CD4-positive, alpha-beta T cell (primary cell): Measurements from ENCODE around the gene ADAMTS12. TPM values are rescaled to one million over a fixed set of nuclear protein-coding genes. Genes with fewer than 3 reads are reported as not detected.

Source experiments
- ATAC-seq: fragments of 200-7000 bp; cut with Tn5 transposase; one replicate; pipeline ENCODE4 v1.10.0; 2022; ENCODE audit warnings: mild to moderate bottlenecking; ENCODE audit not compliant: poor library complexity
- CTCF ChIA-PET: fragments of 350-600 bp; sonication (Branson Sonifier 250); formaldehyde crosslinking; loops from one replicate; lab custom pipeline; 2021; ENCODE audit warnings: antibody characterized with exemption, inconsistent platforms; lab: Charles Lee
- POLR2A ChIA-PET: fragments of 350-600 bp; sonication (Branson Sonifier 250); formaldehyde crosslinking; loops from one replicate; lab custom pipeline; 2021; ENCODE audit warnings: antibody characterized with exemption, inconsistent platforms; lab: Charles Lee
- DNase-seq, 14 experiments: peaks; one replicate each; pipeline ENCODE4 v3.0.0-alpha.2; 2013 to 2020; ENCODE audit warnings: mixed read lengths in 2 of 14
- H3K27ac ChIP-seq, 2 donors: one replicate each; pipeline versions ENCODE4 v1.5.1 to v1.7.0; 2013; ENCODE audit warnings: low read length in 2 of 2, low read depth in 1 of 2, mild to moderate bottlenecking in 1 of 2
- H3K27me3 ChIP-seq, 2 experiments: 1 replicate in 1 of 2; 2 replicates in 1 of 2; pipeline versions ENCODE4 v1.6.1 to v1.7.0; 2013; ENCODE audit warnings: low read length in 2 of 2, control low read depth in 1 of 2, mild to moderate bottlenecking in 1 of 2, moderate library complexity in 1 of 2; ENCODE audit not compliant: insufficient read depth in 2 of 2, control insufficient read depth in 1 of 2
- H3K36me3 ChIP-seq: one replicate; pipeline ENCODE4 v1.6.1; 2013; ENCODE audit warnings: low read length, control low read depth; ENCODE audit not compliant: insufficient read depth
- H3K4me1 ChIP-seq: one replicate; pipeline ENCODE4 v1.6.1; 2013; ENCODE audit warnings: low read length, control low read depth; ENCODE audit not compliant: insufficient read depth
- H3K4me3 ChIP-seq: one replicate; pipeline ENCODE4 v1.5.1; 2013; ENCODE audit warnings: mild to moderate bottlenecking, low read length, moderate library complexity
- H3K9me3 ChIP-seq, 2 experiments: 1 replicate in 1 of 2; 2 replicates in 1 of 2; pipeline versions ENCODE4 v1.6.1 to v1.7.0; 2013; ENCODE audit warnings: low read length in 2 of 2, mild to moderate bottlenecking in 2 of 2, control low read depth in 1 of 2, moderate library complexity in 1 of 2; ENCODE audit not compliant: control insufficient read depth in 1 of 2, insufficient read depth in 1 of 2
- H3K27ac Mint-ChIP-seq: one replicate; pipeline ENCODE4 v1.8.0; 2020; ENCODE audit warnings: mixed read lengths
- H3K27me3 Mint-ChIP-seq: one replicate; pipeline ENCODE4 v1.8.0; 2021; ENCODE audit warnings: mixed read lengths
- H3K36me3 Mint-ChIP-seq: one replicate; pipeline ENCODE4 v1.8.0; 2021; ENCODE audit warnings: low read depth, mixed read lengths
- H3K4me1 Mint-ChIP-seq: one replicate; pipeline ENCODE4 v1.8.0; 2021; ENCODE audit warnings: low read depth, mixed read lengths
- H3K4me3 Mint-ChIP-seq: one replicate; pipeline ENCODE4 v1.8.0; 2020; ENCODE audit warnings: mild to moderate bottlenecking, mixed read lengths
- H3K9me3 Mint-ChIP-seq: one replicate; pipeline ENCODE4 v1.8.0; 2020; ENCODE audit warnings: mixed read lengths
- intact Hi-C, 2 experiments: fragments of 100-400 bp; cut with DNase I in 1 of 2; cut with micrococcal nuclease in 1 of 2; formaldehyde crosslinking; loops; one replicate each; pipeline versions ENCODE4 v1.15.1 to v1.9.0; 2023 to 2025; cut with DNase I, micrococcal nuclease
- total RNA-seq, 174 experiments: library from RNA in 2 of 174; stranded (reverse) in 2 of 174; gene quantifications; one replicate each; pipeline ENCODE4 v1.2.3 and lab custom pipeline; 2021 to 2026
- TF ChIP-seq, protein P1 (sequence below): fragments of 200-600 bp; IDR thresholded peaks from one replicate; pipeline ENCODE4 v1.8.0; 2022; ENCODE audit warnings: antibody characterized with exemption, mild to moderate bottlenecking

The ADAMTS12 gene
- total RNA-seq, 2 experiments from 2014 or later: 0.06 TPM; not detected in 1

DNA sequence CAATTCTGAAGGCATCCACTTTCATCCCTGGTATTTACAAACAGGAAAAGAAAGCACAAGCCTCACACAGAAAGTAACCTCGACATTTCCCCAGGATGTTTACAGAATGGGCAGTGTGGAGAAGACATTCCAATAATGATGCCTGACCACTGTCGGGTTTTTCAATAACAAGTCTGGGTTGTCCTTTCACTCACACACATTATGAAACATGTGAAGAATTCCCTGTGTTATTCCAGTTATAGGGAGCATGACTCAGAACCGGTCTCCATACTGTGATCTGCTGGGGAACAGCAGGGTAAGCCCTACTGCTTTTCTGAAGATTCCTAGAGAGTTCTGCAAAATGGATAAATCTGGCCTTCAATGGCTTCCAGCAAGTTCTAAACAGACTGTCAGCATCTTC, 155.3 kb downstream of the ADAMTS12 start:
- Mint-ChIP-seq H3K27ac (no peak overlapping the region), H3K27me3 (peaks cover 10% of the 10 kb centered on the region), H3K9me3 (no peaks in the 10 kb centered on the region), H3K36me3 (no peaks in the 10 kb centered on the region), H3K4me3 (no peak overlapping the region), H3K4me1 (no peaks in the 10 kb centered on the region)
- intact Hi-C loops: no loop called here
- TF ChIP-seq, protein P1, sequence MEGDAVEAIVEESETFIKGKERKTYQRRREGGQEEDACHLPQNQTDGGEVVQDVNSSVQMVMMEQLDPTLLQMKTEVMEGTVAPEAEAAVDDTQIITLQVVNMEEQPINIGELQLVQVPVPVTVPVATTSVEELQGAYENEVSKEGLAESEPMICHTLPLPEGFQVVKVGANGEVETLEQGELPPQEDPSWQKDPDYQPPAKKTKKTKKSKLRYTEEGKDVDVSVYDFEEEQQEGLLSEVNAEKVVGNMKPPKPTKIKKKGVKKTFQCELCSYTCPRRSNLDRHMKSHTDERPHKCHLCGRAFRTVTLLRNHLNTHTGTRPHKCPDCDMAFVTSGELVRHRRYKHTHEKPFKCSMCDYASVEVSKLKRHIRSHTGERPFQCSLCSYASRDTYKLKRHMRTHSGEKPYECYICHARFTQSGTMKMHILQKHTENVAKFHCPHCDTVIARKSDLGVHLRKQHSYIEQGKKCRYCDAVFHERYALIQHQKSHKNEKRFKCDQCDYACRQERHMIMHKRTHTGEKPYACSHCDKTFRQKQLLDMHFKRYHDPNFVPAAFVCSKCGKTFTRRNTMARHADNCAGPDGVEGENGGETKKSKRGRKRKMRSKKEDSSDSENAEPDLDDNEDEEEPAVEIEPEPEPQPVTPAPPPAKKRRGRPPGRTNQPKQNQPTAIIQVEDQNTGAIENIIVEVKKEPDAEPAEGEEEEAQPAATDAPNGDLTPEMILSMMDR: no peak
- ATAC-seq (no peak), DNase-seq (no peak)
- Histone ChIP-seq H3K27me3 (no peaks in the 10 kb centered on the region), H3K9me3 (peaks cover 0 to 3% of the 10 kb centered on the region in 2 experiments), H3K4me1 (no peaks in the 10 kb centered on the region), H3K36me3 (no peaks in the 10 kb centered on the region), H3K4me3 (no peak overlapping the region), H3K27ac (no peak overlapping the region)
- CTCF ChIA-PET: no interaction called here
- POLR2A ChIA-PET: no interaction called here

DNA sequence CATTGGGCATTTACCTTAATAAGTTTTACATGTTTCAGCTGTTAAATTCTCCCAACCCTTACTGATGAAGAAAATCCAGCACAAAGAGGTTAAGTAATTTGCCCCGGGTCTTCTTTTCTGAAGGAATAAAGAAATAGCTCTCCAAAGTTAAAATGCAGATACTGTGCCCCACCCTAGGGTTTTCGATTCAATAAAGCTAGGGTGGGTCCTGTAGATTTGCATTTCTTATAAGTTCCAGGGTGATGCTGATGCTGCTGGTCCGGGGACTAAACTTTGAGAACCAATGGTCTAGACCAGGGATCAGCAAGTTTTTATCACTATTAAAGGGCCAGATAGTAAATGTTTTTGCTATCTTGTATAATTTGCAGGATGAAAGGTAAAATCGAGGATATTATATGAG, 156.7 kb downstream of the ADAMTS12 start:
- no peaks in the 10 kb centered on the region for H3K4me1 Mint-ChIP-seq
- intact Hi-C loops: no loop called here
- CTCF ChIA-PET: no interaction called here

DNA sequence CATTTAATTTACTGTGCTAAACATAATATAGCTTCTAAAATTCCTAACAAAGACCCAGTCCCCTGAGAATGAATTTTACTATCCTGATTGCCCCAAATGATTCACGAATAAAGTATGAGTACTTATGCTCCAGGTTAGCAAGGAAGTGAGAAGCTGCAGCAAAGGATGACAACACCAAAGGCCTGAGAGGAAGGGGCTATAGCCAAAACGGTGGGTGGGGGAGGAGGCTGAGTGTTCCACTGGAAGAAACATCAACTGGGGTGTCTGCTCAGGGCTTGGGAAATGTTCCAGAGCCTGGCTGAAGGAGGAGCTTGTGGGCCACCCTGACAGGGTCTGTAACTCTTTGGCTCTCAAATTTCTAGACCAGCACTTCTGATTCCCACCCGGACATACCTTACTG, 157.3 kb downstream of the ADAMTS12 start:
- no peak overlapping the region for H3K4me3 Mint-ChIP-seq
- Histone ChIP-seq H3K4me3 (no peak overlapping the region), H3K4me1 (no peaks in the 10 kb centered on the region), H3K27ac (no peak overlapping the region), H3K9me3 (no peaks in the 10 kb centered on the region), H3K36me3 (no peaks in the 10 kb centered on the region), H3K27me3 (no peaks in the 10 kb centered on the region)
- ChIA-PET POLR2A (no interaction called here), CTCF (no interaction called here)
- intact Hi-C loops: no loop called here
- no peaks in the 10 kb centered on the region for H3K4me1 Mint-ChIP-seq
- H3K36me3 Mint-ChIP-seq: no peaks in the 10 kb centered on the region
- H3K27me3 Mint-ChIP-seq: peaks cover 13% of the 10 kb centered on the region
- no peaks in the 10 kb centered on the region for H3K9me3 Mint-ChIP-seq
- ATAC-seq (no peak), DNase-seq (no peak)
- TF ChIP-seq, protein P1: no peak
- no peak overlapping the region for H3K27ac Mint-ChIP-seq

More for the DNA sequence above, 156.7 kb downstream of the ADAMTS12 start:
- Histone ChIP-seq H3K4me3 (no peak overlapping the region), H3K9me3 (no peaks in the 10 kb centered on the region), H3K36me3 (no peaks in the 10 kb centered on the region), H3K27me3 (no peaks in the 10 kb centered on the region), H3K27ac (no peak overlapping the region), H3K4me1 (no peaks in the 10 kb centered on the region)
- no peak for ATAC-seq
- Mint-ChIP-seq H3K27ac (no peak overlapping the region), H3K27me3 (peaks cover 13% of the 10 kb centered on the region), H3K4me3 (no peak overlapping the region), H3K36me3 (no peaks in the 10 kb centered on the region), H3K9me3 (no peaks in the 10 kb centered on the region)
- DNase-seq: no peak
- TF ChIP-seq, protein P1: no peak
- POLR2A ChIA-PET: no interaction called here
